CD4-positive, alpha-beta T cell treated with Interleukin-4 for 4 hours (primary cell): Measurements from ENCODE around the gene HTR5A.

Source experiments
- DNase-seq: peaks from one replicate; pipeline ENCODE4 v3.0.0-alpha.2; 2020

The HTR5A gene

DNA sequence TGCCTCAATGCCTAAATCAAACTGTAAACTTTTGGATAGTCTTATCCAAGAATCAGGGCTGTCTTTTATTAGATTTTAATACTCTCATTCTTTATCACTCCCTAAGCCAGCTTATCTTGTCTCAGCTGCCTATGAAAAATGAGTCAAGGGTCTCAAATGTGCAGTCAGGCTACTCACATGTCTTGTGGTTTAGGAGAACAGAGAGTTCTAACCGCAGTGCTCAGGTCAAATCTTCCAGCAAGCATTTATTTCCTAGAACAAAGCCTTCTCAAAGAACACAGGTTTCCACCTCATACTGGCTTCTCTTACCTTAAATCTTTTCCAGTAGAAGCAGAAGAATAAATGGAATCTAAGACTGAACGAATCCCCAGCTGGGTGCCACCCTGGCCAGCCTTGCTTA lies 23.5 kb downstream of the HTR5A start:
- DNase-seq, result no peak

DNA sequence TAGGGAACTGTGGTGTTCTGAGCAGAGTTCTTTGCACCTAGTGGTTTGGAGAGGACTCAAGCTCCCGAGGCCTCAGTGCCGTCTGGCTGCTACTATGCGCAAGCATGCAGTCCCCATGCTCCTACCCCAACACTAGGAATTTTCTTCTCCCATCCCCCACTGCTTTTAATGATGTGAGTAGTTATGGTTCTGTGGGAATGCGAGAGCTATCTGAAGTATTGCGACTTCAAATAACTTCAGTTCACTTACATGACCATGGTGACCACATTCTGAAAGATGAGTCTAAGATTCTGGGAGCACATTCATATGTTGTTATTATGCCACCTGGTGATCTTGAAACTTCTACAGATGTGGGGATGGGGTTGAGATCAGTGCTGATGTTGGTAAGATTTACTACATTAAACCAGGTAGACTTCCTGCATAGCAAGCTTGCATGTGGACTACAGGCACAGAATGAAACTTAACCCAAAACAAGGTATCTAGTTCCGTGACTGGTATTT lies 24.6 kb downstream of the HTR5A start:
- no peak for DNase-seq

DNA sequence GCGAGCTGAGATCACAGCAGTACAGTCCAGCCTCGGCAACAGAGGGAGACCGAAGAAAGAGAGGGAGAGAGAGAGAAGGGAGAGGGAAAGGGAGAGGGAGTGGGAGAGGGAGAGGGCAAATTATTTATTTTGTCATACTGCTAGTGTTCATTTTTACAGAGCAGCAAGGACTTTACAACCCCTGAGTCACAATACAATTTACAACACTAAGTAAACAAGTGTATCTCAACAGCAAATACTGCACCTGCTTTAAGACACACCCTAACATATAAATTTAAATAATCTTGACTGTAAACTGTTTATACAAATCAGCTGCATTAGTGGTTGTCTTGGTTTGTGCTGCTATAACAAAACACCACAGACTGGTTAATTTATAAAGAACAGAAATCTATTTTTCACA lies 27.2 kb downstream of the HTR5A start:
- DNase-seq, result no peak

DNA sequence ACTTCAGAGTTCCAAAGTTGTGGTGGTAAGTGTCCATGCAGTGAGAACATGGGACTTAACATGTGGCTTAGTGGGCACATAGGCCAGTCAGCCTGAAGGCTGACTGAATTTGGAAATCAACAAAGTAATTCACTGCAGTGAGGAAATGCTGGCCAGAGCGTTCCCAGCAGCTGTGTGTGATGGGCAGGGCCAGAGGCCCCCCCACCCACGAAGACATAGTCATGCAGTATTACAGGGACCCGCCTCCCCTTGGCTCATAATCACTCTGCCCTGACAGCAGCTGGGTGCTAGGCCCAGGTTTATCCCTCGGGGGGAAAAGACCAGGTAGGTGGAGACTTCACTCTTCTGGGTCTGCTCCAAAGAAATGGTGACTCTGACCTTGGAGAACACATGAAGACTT lies 33.7 kb downstream of the HTR5A start:
- DNase-seq, result no peak

DNA sequence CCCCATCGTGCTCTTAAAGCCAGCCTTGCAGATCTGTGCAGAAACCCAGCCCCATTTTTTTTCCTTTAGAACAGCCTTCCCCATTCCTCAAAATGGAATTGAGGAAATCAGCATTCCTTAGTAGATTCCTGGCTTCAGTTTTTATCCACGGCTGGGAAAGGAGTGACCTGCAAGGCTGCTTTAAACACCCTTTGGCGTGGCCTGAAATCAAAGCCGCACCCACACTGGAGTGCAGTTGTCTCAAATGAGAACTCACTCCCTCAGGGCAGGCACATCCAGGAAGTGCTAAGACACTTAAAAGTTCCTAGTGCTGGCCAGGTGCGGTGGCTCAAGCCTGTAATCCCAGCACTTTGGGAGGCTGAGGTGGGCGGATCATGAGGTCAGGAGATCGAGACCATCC lies 34.8 kb downstream of the HTR5A start:
- DNase-seq, result no peak

DNA sequence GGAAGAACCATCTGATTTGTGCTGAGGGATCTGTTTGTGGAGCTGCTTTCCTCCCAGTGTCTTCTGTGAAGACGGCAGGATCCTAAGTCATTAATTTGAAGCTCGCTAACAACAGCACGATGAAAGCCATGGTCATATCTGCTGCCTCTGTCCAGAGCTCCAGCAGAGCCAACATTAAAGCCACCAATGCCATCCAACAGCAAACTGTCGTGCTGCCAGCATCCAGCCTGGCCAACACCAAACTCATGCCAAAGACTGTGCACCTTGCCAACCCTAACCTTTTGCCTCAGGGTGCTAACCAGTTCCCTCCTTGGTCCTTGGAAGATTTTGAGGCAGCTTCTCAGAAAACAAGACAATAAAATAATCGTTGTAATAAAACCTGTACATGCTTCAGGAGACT lies 36.2 kb downstream of the HTR5A start:
- DNase-seq, result no peak

DNA sequence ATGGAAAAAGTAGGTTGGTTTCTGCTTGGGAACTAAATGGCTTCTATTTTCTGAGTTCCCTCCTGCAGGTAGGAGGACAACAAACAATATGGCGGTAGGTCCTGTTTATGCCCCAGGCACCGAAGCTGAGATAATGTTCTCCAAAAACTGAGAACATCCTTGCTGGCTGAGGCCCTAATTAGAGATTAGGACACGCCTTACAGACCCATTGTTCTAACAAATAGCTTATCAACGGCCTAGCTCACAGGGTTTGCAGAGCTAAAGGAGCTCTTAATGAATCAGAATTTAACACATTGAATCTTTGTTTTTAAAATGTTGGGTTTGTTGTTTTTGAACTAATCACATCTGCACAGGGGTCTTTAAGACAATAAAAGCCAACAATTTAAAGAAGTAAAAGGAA lies 37.0 kb downstream of the HTR5A start:
- no peak for DNase-seq

DNA sequence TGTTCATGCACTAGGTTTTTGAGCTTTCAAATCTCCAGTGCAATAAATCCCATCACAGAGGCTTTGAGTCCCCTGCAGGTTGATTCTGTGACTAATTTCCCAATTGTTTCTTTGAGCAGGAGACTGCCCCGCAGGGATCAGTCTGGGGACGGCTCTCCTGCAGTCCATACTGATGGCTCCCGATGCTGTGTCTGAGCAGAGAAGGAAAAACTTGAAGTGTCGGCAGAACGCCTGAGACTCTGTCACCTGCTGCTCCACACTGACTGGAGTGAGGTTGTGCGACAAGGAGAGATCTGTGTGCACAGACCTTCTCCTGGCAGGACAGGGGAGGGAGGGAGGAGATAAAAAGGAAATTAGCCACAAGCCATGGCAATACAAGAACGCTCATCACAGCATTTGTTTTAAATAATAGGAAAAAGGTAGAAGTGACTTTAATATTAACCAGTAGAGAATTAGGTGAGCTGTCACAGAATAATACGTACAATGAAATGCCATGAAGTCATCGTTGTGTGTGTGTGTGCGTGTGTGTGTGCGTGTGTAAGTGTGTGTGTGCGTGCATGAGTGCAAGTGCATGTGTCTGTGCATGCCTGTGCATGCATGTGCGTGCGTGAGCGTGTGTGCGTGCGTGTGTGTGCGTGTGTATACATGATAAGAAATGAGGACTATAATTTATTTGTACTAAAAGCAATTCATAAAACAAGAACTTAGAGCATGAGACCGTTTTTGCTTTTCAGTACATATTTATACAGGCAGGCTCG lies 38.2 kb downstream of the HTR5A start:
- DNase-seq, result no peak

DNA sequence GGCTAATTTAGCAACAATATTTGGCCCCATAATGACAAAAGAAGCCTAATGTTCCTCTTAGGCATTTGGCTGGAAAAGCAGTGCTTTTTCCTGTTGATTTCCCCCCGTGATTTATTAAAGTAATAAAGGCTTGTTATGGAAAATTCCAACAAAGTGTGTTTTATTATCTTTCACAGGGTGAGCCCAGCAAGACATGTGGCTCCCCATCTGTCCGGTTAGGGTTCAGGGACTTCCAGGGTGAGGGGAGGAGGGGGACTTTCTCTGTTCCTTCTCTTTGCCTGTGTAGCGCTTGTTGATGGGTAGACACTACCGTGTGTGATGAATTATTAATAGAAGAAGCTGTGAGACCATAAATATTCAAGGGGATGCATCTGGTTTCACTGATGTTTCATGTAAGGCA lies 39.0 kb downstream of the HTR5A start:
- no peak for DNase-seq

DNA sequence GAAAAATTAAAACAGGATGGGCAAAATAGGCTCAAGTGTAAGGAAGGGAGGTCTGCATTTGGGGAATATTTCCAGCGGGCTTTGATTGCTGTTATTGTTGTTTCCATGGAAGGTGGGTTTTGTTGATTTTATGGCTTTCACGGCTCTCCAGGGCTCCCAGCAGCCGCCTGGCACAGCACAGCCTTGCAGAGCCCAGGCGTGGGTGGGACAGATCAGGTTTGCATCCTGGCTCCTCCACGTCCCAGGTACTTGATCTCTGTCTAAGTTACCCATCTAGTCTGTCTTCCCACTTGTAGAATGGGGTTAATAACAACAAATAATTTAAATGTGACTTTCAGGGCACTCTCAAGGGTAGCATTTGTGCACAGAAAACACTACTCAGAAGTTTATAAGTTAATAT lies 45.2 kb downstream of the HTR5A start:
- no peak for DNase-seq

DNA sequence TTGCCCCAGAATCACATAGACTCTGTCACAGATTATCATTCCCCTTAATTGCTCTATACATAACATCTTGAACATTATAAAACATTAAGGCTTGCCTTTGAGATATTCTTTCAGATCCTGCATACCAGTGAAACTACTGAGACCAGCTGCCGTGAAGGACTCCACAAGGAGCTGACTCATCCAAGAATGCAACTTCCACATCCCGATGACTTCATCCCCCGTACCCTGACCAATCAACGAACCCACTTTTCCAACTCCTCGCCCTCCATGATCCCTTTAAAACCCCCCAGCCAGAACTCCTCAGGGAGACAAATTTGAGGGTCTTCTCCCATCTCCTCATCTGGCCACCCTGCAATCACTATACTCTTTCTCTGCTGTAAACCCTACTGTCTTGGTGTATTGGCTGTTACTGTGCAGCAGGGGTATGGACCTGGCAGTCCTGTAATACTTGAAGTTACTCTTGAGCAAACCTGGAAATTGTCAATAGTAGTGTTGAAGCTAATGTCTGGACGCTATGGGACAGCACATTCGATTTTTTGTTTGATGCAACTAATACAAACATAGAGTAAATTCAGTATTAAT lies 49.8 kb downstream of the HTR5A start:
- DNase-seq, result no peak

DNA sequence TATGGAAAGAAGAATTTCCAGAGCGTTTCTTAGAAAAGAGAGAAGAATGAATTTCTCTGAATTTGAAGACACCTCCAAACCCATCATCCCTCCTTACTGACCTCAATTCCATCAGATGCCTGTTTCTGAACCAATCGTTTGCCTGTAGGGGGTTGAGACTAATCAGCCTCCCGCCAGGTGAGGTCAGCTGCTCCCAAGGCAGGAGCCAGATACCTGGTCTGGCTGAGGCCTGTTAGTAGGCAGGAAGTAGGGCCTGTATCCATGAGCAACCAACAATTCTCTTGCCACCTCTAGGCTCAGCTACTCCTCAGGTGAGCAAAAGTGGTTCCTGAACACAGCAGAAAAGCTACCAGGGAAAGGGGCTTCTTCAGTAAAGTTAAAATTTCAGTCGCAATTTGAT lies 50.3 kb downstream of the HTR5A start:
- no peak for DNase-seq

DNA sequence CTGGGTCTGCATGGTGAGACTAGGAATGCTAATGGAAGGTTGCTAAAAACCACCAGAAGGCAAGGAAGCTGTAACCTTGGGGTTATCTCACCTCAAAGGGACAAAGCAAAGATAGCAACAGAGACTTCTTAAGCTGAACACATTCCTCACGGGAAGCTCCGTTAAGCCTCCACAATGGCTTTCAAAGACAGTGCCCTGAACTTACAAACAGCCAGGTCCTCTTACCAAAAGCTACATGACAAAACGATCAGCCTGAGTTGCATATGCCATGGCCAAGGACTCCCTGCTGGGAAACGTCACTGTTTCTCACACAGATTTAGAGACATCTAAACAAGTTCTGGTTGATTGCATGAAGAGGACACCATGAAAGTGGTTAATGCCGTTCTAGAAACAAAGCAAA lies 52.7 kb downstream of the HTR5A start:
- no peak for DNase-seq

DNA sequence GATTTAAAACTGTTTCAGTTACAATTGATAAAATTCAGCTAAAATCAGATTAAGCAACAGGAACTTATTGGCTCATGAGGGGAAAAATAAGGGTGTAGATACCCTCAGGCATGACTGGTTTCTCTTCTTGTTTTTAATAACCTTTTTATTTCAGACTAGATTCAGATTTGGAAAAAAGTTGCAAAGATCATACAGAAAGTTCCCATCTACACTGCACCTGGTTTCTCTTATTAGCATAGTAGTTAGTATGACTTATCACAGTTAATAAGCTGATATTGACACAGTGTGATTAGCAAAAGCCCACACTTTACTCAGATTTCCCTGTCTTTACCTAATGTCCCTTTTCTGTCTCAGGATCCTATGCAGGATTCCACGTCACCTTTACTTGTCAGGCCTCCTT lies 53.3 kb downstream of the HTR5A start:
- DNase-seq, result no peak

DNA sequence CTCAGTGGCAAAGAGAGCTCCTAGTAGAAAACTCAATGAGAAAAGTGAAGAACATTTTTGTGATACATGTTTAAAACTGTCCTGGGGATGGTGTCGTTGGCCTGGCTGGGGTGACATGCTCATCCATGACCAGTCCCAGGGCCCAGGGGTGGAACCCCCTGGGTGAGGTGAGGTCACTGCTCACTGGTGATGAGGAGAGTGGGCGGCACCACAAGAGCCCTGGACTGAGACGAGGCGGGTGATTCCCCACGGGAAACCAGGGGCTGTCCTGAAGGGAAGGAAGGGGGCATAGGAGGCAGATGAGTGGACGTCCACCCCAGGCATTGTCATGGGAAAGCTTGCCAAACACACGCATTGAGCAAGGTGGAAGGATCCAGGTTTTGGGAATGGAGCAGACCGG lies 54.6 kb downstream of the HTR5A start:
- no peak for DNase-seq

DNA sequence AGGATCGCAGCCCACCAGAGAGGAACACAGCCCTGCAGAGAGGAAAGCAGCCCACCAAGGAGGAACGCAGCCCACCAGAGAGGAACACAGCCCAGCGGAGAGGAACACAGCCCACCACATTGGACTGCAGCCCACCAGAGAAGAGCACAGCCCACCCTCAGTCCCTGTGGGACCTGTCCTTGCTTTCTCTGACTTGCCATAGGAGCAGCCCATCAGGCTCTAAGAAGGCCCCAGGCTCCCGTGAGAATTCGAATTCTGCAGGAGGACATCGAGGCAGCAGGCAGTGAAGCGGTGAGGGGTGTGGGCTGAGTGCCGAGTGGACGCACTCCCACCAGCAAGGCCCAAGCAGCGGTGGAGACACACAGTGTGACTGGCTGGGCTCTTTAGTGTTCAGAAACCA lies 59.1 kb downstream of the HTR5A start:
- no peak for DNase-seq

DNA sequence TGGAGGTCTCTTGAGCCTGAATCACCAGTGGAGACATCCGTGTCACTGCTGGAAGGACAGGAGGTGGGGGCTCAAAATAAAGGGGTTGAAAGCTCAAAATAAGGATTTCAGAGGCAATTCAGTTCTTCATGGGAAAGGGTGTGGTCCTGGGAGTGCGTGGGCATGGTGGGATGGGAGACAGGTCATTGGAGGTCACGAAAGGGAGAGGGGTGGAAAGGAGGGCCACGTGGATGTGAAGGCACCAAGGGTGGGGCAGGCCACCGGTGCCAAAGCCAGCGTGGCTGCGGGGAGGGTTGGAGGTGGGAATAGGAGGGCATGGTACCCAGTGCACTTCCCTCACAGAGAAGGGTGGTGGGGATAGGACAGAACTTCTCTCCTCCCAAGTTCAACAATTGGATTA lies 59.7 kb downstream of the HTR5A start:
- DNase-seq, result no peak

DNA sequence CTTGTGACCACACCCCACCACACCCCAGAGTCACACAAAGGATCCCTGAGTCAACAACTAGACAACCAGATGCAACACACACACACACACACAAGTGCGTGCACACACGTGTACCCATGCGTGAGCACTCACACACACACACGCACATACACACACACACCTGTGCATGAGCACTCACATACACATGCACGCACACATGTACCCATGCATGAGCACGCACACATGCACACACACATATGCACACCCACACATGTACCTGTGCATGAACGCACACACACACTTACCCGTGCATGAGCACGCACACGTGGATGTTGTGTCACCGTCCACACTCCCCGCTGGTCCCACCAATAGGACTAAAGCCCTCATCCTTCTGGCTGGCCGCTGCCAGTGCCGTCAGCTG lies 60.4 kb downstream of the HTR5A start:
- DNase-seq, result no peak

DNA sequence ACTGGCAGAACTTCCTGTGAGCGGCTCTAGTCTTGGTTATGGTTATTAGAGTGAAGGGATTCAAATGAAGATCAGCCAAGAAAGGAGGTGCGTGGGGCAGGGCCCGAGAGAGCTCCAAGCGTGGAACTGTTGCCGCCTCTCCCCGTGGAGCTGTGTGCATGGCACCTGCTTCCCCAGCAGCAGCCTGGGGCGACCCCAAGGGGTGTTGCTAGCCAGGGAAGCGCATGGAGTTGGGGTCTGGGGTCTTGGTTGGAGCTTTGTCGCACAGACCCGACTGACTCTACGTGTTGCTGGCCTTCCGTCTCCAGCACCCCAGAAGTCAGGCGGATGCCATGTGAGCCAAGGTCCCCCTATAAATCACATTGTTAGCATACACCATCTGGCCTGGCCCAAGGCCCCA lies 61.0 kb downstream of the HTR5A start:
- no peak for DNase-seq

DNA sequence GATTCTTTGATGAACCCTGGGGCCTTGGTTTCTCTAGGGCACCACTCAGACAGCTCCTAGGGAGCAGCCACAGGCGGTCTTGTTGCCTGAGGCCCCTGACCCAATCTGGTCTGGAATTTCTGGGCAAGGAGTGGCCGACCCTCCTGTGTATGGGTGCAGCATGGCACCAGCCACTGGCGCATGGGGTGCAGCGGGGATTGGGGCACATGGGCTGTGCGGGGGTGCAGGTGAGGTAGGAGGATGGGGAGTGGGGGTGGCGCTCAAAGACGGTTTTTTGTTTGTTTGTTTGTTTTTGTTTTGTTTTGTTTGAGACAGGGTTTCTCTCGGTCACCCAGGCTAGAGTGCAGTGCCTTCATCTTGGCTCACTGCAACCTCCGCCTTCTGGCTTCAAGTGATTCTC lies 62.3 kb downstream of the HTR5A start:
- DNase-seq, result no peak

DNA sequence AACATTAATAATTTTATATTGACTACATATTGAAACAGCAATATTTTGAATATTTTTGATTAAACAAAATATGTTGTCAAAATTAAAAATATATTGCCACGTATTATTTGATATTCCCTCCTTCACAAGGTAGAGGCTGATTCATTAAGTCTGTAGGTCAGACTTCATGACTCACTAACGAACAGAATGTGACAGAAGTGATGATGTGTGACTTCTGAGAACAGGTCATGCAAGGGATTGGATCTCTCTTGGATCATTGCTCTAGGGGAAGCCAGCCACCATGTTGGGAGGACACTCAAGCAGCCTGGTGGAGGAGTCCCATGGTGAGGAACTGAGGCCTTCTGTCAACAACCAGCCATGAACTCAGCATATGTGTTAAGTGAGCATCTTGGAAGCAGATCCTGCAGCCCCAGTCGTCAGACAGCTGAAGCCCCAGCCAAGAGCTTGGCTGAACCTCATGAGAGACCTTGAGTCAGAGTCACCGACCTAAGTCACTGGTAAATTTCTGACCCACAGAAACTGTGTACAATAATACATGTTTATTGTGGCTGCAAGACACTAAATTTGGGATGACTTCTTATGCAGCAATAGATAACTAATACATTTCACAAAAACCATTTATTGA lies 66.6 kb downstream of the HTR5A start:
- no peak for DNase-seq
